HG03064 (cell line): Measurements from ENCODE around the gene ABHD17A.

Experiments used
- ATAC-seq: cut with Tn5 transposase; IDR thresholded peaks from one replicate; pipeline ENCODE4 v1.9.1; 2021; ENCODE audit warnings: low read depth; ENCODE audit not compliant: unreplicated experiment

Gene ABHD17A

GRCh38 chr19:1865172-1866010, 19.9 kb downstream of the ABHD17A start:
- ATAC-seq = no peak

- ATAC-seq = no peak
Measured at GRCh38 chr19:1864480-1865171, 20.7 kb downstream of the ABHD17A start.

GRCh38 chr19:1863638-1864479, 21.4 kb downstream of the ABHD17A start:
- peak; percentile 44 for ATAC-seq

- no peak for ATAC-seq
Measured at GRCh38 chr19:1863328-1863637, 22.0 kb downstream of the ABHD17A start, which contains the start of gene KLF16. TSS of gene KLF16 (minus strand) at chr19:1863579. CDS start at chr19:1863497, 82 bp downstream.

- peak; percentile 6 for ATAC-seq
Measured at GRCh38 chr19:1862424-1863327, 22.6 kb downstream of the ABHD17A start.

GRCh38 chr19:1862068-1862423, 23.2 kb downstream of the ABHD17A start:
- ATAC-seq = no peak

- ATAC-seq = no peak
Measured at GRCh38 chr19:1861599-1862031, 23.7 kb downstream of the ABHD17A start.

GRCh38 chr19:1860821-1861598, 24.3 kb downstream of the ABHD17A start:
- ATAC-seq = no peak

GRCh38 chr19:1860042-1860775, 25.1 kb downstream of the ABHD17A start:
- ATAC-seq = no peak

- no peak for ATAC-seq
Measured at GRCh38 chr19:1859331-1859781, 25.9 kb downstream of the ABHD17A start.

- ATAC-seq = no peak
Measured at GRCh38 chr19:1858412-1859081, 26.7 kb downstream of the ABHD17A start.

- ATAC-seq = no peak
Measured at GRCh38 chr19:1857648-1858326, 27.5 kb downstream of the ABHD17A start.

GRCh38 chr19:1856698-1857603, 28.3 kb downstream of the ABHD17A start:
- no peak for ATAC-seq

- no peak for ATAC-seq
Measured at GRCh38 chr19:1856345-1856697, 29.0 kb downstream of the ABHD17A start.

GRCh38 chr19:1855828-1856255, 29.5 kb downstream of the ABHD17A start:
- ATAC-seq = no peak

- ATAC-seq = no peak
Measured at GRCh38 chr19:1855040-1855827, 30.1 kb downstream of the ABHD17A start.
